ENCODE measurements around the gene DPY19L3.

GRCh38 chr19:32427536-32427935 is 22.0 kb downstream of the DPY19L3 start:
- TF ChIP-seq POLR2AphosphoS5 (IDR thresholded peaks at IDR 0.05) = no peak
- no peak for TF ChIP-seq CTCF (IDR thresholded peaks at IDR 0.05)

All from upper lobe of left lung (tissue), 4 donors.